Measurements from ENCODE around the gene NR3C1. TPM values are rescaled to one million over a fixed set of nuclear protein-coding genes. Genes with fewer than 3 reads are reported as not detected.

The NR3C1 gene
- total RNA-seq, 1 experiment from 2014 or later = 12.7 TPM

DNA sequence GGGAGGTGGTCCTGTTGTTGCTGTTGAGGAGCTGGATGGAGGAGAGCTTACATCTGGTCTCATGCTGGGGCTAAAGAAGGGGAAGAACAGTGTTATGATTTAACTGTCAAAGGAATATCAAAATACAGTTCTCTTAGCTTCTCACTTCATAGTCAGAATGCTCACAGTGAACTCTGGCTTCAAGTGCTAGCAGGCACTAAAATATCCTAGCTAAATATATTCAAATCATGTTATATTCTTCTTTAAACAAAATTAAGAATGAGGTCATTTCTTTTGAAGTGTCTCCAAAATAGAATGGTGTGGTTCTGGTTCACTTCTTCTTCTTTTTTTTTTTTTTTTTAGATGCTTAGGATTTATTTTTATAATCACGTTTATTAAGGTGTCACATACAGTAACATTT lies 89.4 kb downstream of the NR3C1 start:
- no peaks in the 10 kb centered on the region for H3K4me1 ChIP-seq (ENCODE audit: insufficient read depth, low read length, poor library complexity, severe bottlenecking)
- H3K36me3 ChIP-seq (ENCODE audit: insufficient read depth, low read length, poor library complexity, severe bottlenecking) = no peaks in the 10 kb centered on the region
- no peak overlapping the region for H3K27ac ChIP-seq (ENCODE audit: low read depth, low read length, poor library complexity, severe bottlenecking)
- H3K4me3 ChIP-seq (ENCODE audit: low read depth, low read length, poor library complexity, severe bottlenecking) = no peak overlapping the region
- intact Hi-C loops (cut with micrococcal nuclease; ENCODE audit: unreplicated experiment) = no loop called here
- TF ChIP-seq, protein P1, sequence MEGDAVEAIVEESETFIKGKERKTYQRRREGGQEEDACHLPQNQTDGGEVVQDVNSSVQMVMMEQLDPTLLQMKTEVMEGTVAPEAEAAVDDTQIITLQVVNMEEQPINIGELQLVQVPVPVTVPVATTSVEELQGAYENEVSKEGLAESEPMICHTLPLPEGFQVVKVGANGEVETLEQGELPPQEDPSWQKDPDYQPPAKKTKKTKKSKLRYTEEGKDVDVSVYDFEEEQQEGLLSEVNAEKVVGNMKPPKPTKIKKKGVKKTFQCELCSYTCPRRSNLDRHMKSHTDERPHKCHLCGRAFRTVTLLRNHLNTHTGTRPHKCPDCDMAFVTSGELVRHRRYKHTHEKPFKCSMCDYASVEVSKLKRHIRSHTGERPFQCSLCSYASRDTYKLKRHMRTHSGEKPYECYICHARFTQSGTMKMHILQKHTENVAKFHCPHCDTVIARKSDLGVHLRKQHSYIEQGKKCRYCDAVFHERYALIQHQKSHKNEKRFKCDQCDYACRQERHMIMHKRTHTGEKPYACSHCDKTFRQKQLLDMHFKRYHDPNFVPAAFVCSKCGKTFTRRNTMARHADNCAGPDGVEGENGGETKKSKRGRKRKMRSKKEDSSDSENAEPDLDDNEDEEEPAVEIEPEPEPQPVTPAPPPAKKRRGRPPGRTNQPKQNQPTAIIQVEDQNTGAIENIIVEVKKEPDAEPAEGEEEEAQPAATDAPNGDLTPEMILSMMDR (conservative IDR thresholded peaks at IDR 0.05; ENCODE audit: low read depth, low read length) = no peak
- TF ChIP-seq EZH2 (IDR thresholded peaks at IDR 0.05; ENCODE audit: borderline replicate concordance, low read depth, low read length, poor library complexity, severe bottlenecking) = no peak
- no peaks in the 10 kb centered on the region for H3K9me3 ChIP-seq (ENCODE audit: low read depth, low read length, poor library complexity, severe bottlenecking)
- no peaks in the 10 kb centered on the region for H3K27me3 ChIP-seq (replicated peaks; ENCODE audit: insufficient read depth, low read depth, low read length, poor library complexity)
- ChIA-PET CTCF (interaction anchor here (0.7 kb wide), 1 partner anchor 620 kb away, joined by 4 read pairs; no protein-coding TSS in a partner anchor), POLR2A (ENCODE audit: low non-redundant PET) (no interaction called here)
- no TSS peak for BruUV-seq (replicated peaks)
- DNase-seq (ENCODE audit: low spot score) = no peak

DNA sequence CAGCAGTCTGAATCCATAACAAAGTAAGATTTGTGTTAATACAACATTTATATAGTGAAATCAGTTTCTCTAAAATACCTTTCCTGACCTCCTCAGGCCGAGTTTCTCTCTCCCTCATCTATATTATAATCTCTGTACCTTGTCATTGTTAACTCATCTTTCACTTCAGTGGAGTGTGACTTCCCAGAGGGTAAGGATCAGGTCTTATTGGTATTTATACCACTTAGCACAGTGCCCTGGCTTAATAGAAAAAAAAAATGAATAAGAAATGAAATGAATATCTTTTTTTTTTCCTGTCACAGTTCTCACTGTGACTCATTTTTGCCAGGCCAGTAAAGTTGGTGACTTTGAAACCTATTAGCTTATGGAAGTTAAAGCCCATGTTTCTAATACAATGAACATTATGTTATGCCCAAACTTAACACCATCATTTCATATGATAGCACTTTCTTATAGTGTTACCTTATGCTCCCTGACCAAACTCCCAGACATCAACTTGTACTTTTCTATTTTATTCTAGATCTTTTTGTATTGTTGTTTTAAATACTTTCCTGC lies 90.1 kb downstream of the NR3C1 start:
- no peak overlapping the region for H3K4me3 ChIP-seq (ENCODE audit: low read depth, low read length, poor library complexity, severe bottlenecking)
- H3K27me3 ChIP-seq (replicated peaks; ENCODE audit: insufficient read depth, low read depth, low read length, poor library complexity) = no peaks in the 10 kb centered on the region
- CTCF ChIA-PET = interaction anchor here (0.6 to 0.7 kb wide), 3 partner anchors 181 to 1423 kb away, joined by 3 to 4 read pairs (median 3); no protein-coding TSS in a partner anchor
- H3K4me1 ChIP-seq (ENCODE audit: insufficient read depth, low read length, poor library complexity, severe bottlenecking) = no peaks in the 10 kb centered on the region
- intact Hi-C loops (cut with micrococcal nuclease; ENCODE audit: unreplicated experiment) = no loop called here
- no peak overlapping the region for H3K27ac ChIP-seq (ENCODE audit: low read depth, low read length, poor library complexity, severe bottlenecking)
- no TSS peak for BruUV-seq (replicated peaks)
- H3K36me3 ChIP-seq (ENCODE audit: insufficient read depth, low read length, poor library complexity, severe bottlenecking) = no peaks in the 10 kb centered on the region
- no peak for DNase-seq (ENCODE audit: low spot score)
- TF ChIP-seq, protein P1 (conservative IDR thresholded peaks at IDR 0.05; ENCODE audit: low read depth, low read length) = no peak
- TF ChIP-seq EZH2 (IDR thresholded peaks at IDR 0.05; ENCODE audit: borderline replicate concordance, low read depth, low read length, poor library complexity, severe bottlenecking) = no peak
- H3K9me3 ChIP-seq (ENCODE audit: low read depth, low read length, poor library complexity, severe bottlenecking) = no peaks in the 10 kb centered on the region
- POLR2A ChIA-PET (ENCODE audit: low non-redundant PET) = no interaction called here

DNA sequence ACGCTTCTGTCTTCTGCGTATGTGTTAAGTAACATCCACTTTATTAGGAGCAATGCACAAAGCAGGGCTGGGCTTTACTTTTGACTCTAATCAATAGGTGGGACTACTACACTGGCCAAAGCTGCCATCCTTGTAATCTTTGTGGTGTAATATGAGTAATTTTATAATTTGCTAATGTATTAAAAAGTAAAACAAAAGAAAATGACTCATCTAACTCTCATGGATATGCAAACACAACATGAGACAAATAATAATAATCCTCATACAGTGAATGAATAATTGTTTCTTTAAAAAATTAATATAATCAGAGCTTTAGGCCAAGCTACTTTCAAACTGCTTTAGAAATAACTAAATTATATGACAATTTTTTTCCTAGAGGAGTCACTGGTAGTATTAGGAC lies 90.7 kb downstream of the NR3C1 start:
- Histone ChIP-seq H3K4me3 (ENCODE audit: low read depth, low read length, poor library complexity, severe bottlenecking) (no peak overlapping the region), H3K27ac (ENCODE audit: low read depth, low read length, poor library complexity, severe bottlenecking) (no peak overlapping the region), H3K36me3 (ENCODE audit: insufficient read depth, low read length, poor library complexity, severe bottlenecking) (no peaks in the 10 kb centered on the region), H3K4me1 (ENCODE audit: insufficient read depth, low read length, poor library complexity, severe bottlenecking) (no peaks in the 10 kb centered on the region), H3K9me3 (ENCODE audit: low read depth, low read length, poor library complexity, severe bottlenecking) (no peaks in the 10 kb centered on the region), H3K27me3 (replicated peaks; ENCODE audit: insufficient read depth, low read depth, low read length, poor library complexity) (no peaks in the 10 kb centered on the region)
- POLR2A ChIA-PET (ENCODE audit: low non-redundant PET) = no interaction called here
- DNase-seq (ENCODE audit: low spot score) = no peak
- no peak for TF ChIP-seq EZH2 (IDR thresholded peaks at IDR 0.05; ENCODE audit: borderline replicate concordance, low read depth, low read length, poor library complexity, severe bottlenecking)
- TF ChIP-seq, protein P1 (conservative IDR thresholded peaks at IDR 0.05; ENCODE audit: low read depth, low read length) = no peak
- intact Hi-C loops (cut with micrococcal nuclease; ENCODE audit: unreplicated experiment) = no loop called here
- CTCF ChIA-PET = interaction anchor here (0.6 kb wide), 1 partner anchor 1423 kb away, joined by 3 read pairs; no protein-coding TSS in a partner anchor
- BruUV-seq (replicated peaks) = no TSS peak

Measured in A673 (cell line).